ENCODE results near the gene CFAP97D1.

GRCh38 chr17:43770957-43771356 is 9.3 kb upstream of the CFAP97D1 start:
- TF ChIP-seq POLR2AphosphoS5 (IDR thresholded peaks at IDR 0.05; ENCODE audit: borderline replicate concordance, low read depth, low read length): no peak
- no peak for TF ChIP-seq EZH2 (IDR thresholded peaks at IDR 0.05)
- no peak for TF ChIP-seq FOXP2 (optimal IDR thresholded peaks at IDR 0.05; ENCODE audit: control extremely low read depth, extremely low read length, insufficient read depth)

All from SK-N-MC (cell line).